CD14-positive monocyte (primary cell): Measurements from ENCODE around the gene SMIM38. TPM values are rescaled to one million over a fixed set of nuclear protein-coding genes. Genes with fewer than 3 reads are reported as not detected.
A peak's percentile ranks its signal among the peaks of the same experiment; 100 is the strongest.

Experiments
- DNase-seq, 3 donors: peaks; one replicate each; pipeline ENCODE4 v3.0.0-alpha.2; 2011 to 2022
- H2AFZ ChIP-seq: 2 replicates; pipeline ENCODE4 v1.6.0; 2012; ENCODE audit warnings: mild to moderate bottlenecking, low read depth, low read length, inconsistent platforms; ENCODE audit not compliant: insufficient read depth, poor library complexity, severe bottlenecking
- H3K27ac ChIP-seq, 2 donors: 1 replicate in 1 of 2; 2 replicates in 1 of 2; pipeline ENCODE4 v1.5.1; 2012 to 2013; ENCODE audit warnings: low read length in 2 of 2, control low read depth in 1 of 2, inconsistent platforms in 1 of 2, low read depth in 1 of 2, mild to moderate bottlenecking in 1 of 2
- H3K27me3 ChIP-seq, 2 donors: one replicate each; pipeline versions ENCODE4 v1.6.0 to v1.6.1; 2011 to 2013; ENCODE audit warnings: low read length in 2 of 2; ENCODE audit not compliant: control insufficient read depth in 2 of 2, insufficient read depth in 2 of 2
- H3K36me3 ChIP-seq, 2 donors: replicated peaks in 1 of 2; 1 replicate in 1 of 2; 2 replicates in 1 of 2; pipeline versions ENCODE4 v1.5.1 to v1.6.1; 2012 to 2013; ENCODE audit warnings: low read length in 2 of 2, control low read depth in 1 of 2, inconsistent platforms in 1 of 2, mild to moderate bottlenecking in 1 of 2; ENCODE audit not compliant: insufficient read depth in 2 of 2, control insufficient read depth in 1 of 2
- H3K4me1 ChIP-seq, 2 donors: 1 replicate in 1 of 2; 2 replicates in 1 of 2; pipeline versions ENCODE4 v1.5.1 to v1.6.1; 2012 to 2013; ENCODE audit warnings: low read length in 2 of 2, control low read depth in 1 of 2, inconsistent platforms in 1 of 2, mild to moderate bottlenecking in 1 of 2, moderate library complexity in 1 of 2; ENCODE audit not compliant: insufficient read depth in 2 of 2, control insufficient read depth in 1 of 2
- H3K4me2 ChIP-seq: replicated peaks from 2 replicates; pipeline ENCODE3; 2012; ENCODE audit warnings: low read length, moderate library complexity, mild to moderate bottlenecking; ENCODE audit not compliant: poor library complexity, severe bottlenecking; ENCODE audit errors: extremely low read depth
- H3K4me3 ChIP-seq, 3 experiments: fragments of 200-600 bp in 1 of 3; sonication (generic) in 1 of 3; replicated peaks in 1 of 3; 1 replicate in 2 of 3; 2 replicates in 1 of 3; pipeline ENCODE4 v1.5.1; 2011 to 2013; ENCODE audit warnings: low read length in 3 of 3, mild to moderate bottlenecking in 3 of 3, control low read depth in 2 of 3, low read depth in 2 of 3, inconsistent platforms in 1 of 3, moderate library complexity in 1 of 3
- H3K79me2 ChIP-seq: 2 replicates; pipeline ENCODE4 v1.6.0; 2012; ENCODE audit warnings: mild to moderate bottlenecking, control low read depth, inconsistent platforms, low read length, moderate library complexity; ENCODE audit not compliant: insufficient read depth
- H3K9ac ChIP-seq: 2 replicates; pipeline ENCODE4 v1.6.0; 2017; ENCODE audit warnings: low read length, mild to moderate bottlenecking; ENCODE audit not compliant: insufficient read depth, poor library complexity, severe bottlenecking
- H3K9me3 ChIP-seq, 2 donors: replicated peaks in 1 of 2; 1 replicate in 1 of 2; 2 replicates in 1 of 2; pipeline versions ENCODE4 v1.5.1 to v1.6.1; 2012 to 2013; ENCODE audit warnings: low read length in 2 of 2, control low read depth in 1 of 2; ENCODE audit not compliant: control insufficient read depth in 1 of 2, insufficient read depth in 1 of 2
- H4K20me1 ChIP-seq: 2 replicates; pipeline ENCODE4 v1.6.0; 2012; ENCODE audit warnings: mild to moderate bottlenecking, low read length, control low read depth, moderate library complexity; ENCODE audit not compliant: insufficient read depth
- H3K27ac Mint-ChIP-seq, 7 donors: one replicate each; pipeline ENCODE4 v1.8.0; 2020; ENCODE audit warnings: mild to moderate bottlenecking in 7 of 7, mixed read lengths in 7 of 7, moderate library complexity in 6 of 7, inconsistent platforms in 2 of 7
- H3K27me3 Mint-ChIP-seq, 3 donors: one replicate each; pipeline ENCODE4 v1.8.0; 2021 to 2022; ENCODE audit warnings: low read depth in 3 of 3, mild to moderate bottlenecking in 3 of 3, mixed read lengths in 3 of 3, moderate library complexity in 3 of 3, inconsistent platforms in 1 of 3
- H3K36me3 Mint-ChIP-seq, 2 donors: one replicate each; pipeline ENCODE4 v1.8.0; 2020; ENCODE audit warnings: mixed read lengths in 2 of 2, inconsistent platforms in 1 of 2, mild to moderate bottlenecking in 1 of 2
- H3K4me1 Mint-ChIP-seq: one replicate; pipeline ENCODE4 v1.8.0; 2020; ENCODE audit warnings: mild to moderate bottlenecking, mixed read lengths
- H3K4me3 Mint-ChIP-seq, 2 donors: one replicate each; pipeline ENCODE4 v1.8.0; 2020; ENCODE audit warnings: mild to moderate bottlenecking in 2 of 2, mixed read lengths in 2 of 2, moderate library complexity in 1 of 2
- H3K9me3 Mint-ChIP-seq, 7 donors: one replicate each; pipeline ENCODE4 v1.8.0; 2020 to 2022; ENCODE audit warnings: mixed read lengths in 7 of 7, mild to moderate bottlenecking in 6 of 7, moderate library complexity in 6 of 7, inconsistent platforms in 2 of 7
- WGBS: methylation state at CpG from one replicate; pipeline ENCODE4 v1.1.5; 2013; ENCODE audit warnings: missing lambda C conversion rate; ENCODE audit not compliant: insufficient coverage; 5-methylcytosine and 5-hydroxymethylcytosine counted together
- intact Hi-C, 2 donors: fragments of 100-400 bp; cut with micrococcal nuclease; formaldehyde crosslinking; loops; one replicate each; pipeline versions ENCODE4 v1.15.0 to v1.15.1; 2023
- polyA minus RNA-seq: library from RNA; depleted of rRNA, polyadenylated mRNA; stranded (reverse); fragments of >200 nt; gene quantifications from 2 replicates; pipeline ENCODE4 v1.2.3, GENCODE V29; 2012
- polyA plus RNA-seq, 3 donors: library from polyadenylated mRNA; depleted of rRNA in 1 of 3; unstranded in 2 of 3; stranded (reverse) in 1 of 3; fragments of 300-500 nt in 2 of 3; fragments of >200 nt in 1 of 3; fragmentation: Illumina TruSeq in 2 of 3; gene quantifications; 1 replicate in 2 of 3; 2 replicates in 1 of 3; pipeline ENCODE4 v1.2.3, GENCODE V29; 2012 to 2021
- total RNA-seq, 12 experiments: library from RNA in 1 of 12; stranded (reverse) in 1 of 12; fragments of 120-200 nt in 1 of 12; gene quantifications; one replicate each; pipeline ENCODE4 v1.2.4 and lab custom pipeline; 2013 to 2026; ENCODE audit warnings: mixed read lengths in 6 of 12, inconsistent platforms in 1 of 12
- TF ChIP-seq, protein P1 (sequence below): fragments of 200-600 bp; IDR thresholded peaks from one replicate; pipeline ENCODE4 v1.8.0; 2022; ENCODE audit warnings: antibody characterized with exemption, mild to moderate bottlenecking

Gene SMIM38
- total RNA-seq (2013): 0.08 TPM
- polyA plus RNA-seq: under 1 TPM in 1 of 3 donors, not detected in 2; 0.05 TPM
- polyA minus RNA-seq: not detected in 2 replicates
- total RNA-seq (lab: John Stamatoyannopoulos, UW): 0 to 1.7 (median 0.29) reads per million in 11 experiments

DNA sequence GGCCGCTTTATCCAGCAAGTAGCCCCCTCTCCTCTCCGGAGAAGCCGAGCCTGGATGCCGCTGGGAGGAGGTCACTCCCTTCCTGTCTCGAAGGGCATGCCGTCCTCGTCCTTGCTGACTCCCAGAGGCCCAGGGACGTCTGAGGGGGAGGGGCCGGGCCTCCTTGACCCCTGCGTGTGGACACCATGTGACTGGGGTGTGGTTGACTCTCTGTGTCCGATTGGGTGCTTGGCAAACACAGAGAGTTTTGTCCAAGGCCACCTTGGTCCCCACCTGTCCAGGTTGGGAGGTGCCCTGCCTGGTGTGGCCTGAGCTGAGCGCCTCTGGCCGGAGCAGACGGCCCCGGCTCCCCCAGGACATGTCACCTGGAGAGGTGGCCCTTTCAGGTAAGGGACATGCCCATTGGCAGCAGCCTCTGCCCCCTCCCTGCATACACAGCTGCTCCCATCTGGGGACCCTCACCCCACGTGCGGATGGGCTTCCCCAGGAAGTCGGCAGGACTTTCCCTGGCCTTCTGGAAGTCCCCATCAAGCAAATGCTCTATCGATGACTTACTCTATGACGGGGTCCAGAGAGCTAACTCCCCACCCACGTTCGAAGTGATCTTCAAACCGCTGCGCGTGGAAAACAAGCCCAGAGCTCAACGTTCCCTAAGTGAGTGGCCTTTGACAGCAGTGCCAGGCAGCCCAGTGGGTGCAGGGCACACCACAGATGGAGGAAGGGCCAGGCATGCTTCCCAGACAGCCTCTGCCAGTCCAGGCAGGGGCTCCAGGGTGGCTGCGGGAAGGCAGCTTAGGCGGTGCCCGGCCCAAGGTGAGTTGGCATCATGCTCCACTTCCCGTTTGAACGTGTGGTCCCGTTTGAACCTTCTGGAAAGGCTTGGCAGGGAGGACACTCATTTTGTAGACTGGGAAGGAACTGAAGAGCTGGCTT, at the start of gene SMIM38:
Gene SMIM38 (plus strand): TSS at position 634 of the 933 bp plus-strand sequence. CDS start 1,912 bp downstream, outside the sequence.
- Histone ChIP-seq H3K4me1 (no peaks in the 10 kb centered on the region), H3K4me2 (no peak within 1 kb of the TSS), H3K4me3 (no peak within 1 kb of the TSS), H3K36me3 (no peaks in the 10 kb centered on the region), H3K27ac (no peak within 1 kb of the TSS), H2AFZ (no peak within 1 kb of the TSS), H3K9me3 (no peaks in the 10 kb centered on the region), H4K20me1 (no peaks in the 10 kb centered on the region), H3K9ac (no peak within 1 kb of the TSS), H3K27me3 (peaks cover 0 to 12% of the 10 kb centered on the region in 2 donors), H3K79me2 (no peaks in the 10 kb centered on the region)
- H3K4me3 Mint-ChIP-seq: peak within 1 kb of the TSS in 1 of 2 donors; percentile 59
- 79% methylated on average over 30 of the region's 32 CpGs for WGBS
- no peaks in the 10 kb centered on the region for H3K4me1 Mint-ChIP-seq
- no peak for DNase-seq
- intact Hi-C loops: no loop called here
- H3K36me3 Mint-ChIP-seq: no peaks in the 10 kb centered on the region
- H3K27ac Mint-ChIP-seq: no peak within 1 kb of the TSS
- peaks cover 0 to 2% (median 0%) of the 10 kb centered on the region in 7 donors for H3K9me3 Mint-ChIP-seq
- TF ChIP-seq, protein P1, sequence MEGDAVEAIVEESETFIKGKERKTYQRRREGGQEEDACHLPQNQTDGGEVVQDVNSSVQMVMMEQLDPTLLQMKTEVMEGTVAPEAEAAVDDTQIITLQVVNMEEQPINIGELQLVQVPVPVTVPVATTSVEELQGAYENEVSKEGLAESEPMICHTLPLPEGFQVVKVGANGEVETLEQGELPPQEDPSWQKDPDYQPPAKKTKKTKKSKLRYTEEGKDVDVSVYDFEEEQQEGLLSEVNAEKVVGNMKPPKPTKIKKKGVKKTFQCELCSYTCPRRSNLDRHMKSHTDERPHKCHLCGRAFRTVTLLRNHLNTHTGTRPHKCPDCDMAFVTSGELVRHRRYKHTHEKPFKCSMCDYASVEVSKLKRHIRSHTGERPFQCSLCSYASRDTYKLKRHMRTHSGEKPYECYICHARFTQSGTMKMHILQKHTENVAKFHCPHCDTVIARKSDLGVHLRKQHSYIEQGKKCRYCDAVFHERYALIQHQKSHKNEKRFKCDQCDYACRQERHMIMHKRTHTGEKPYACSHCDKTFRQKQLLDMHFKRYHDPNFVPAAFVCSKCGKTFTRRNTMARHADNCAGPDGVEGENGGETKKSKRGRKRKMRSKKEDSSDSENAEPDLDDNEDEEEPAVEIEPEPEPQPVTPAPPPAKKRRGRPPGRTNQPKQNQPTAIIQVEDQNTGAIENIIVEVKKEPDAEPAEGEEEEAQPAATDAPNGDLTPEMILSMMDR: no peak
- peaks cover 10 to 33% (median 18%) of the 10 kb centered on the region in 3 donors for H3K27me3 Mint-ChIP-seq

DNA sequence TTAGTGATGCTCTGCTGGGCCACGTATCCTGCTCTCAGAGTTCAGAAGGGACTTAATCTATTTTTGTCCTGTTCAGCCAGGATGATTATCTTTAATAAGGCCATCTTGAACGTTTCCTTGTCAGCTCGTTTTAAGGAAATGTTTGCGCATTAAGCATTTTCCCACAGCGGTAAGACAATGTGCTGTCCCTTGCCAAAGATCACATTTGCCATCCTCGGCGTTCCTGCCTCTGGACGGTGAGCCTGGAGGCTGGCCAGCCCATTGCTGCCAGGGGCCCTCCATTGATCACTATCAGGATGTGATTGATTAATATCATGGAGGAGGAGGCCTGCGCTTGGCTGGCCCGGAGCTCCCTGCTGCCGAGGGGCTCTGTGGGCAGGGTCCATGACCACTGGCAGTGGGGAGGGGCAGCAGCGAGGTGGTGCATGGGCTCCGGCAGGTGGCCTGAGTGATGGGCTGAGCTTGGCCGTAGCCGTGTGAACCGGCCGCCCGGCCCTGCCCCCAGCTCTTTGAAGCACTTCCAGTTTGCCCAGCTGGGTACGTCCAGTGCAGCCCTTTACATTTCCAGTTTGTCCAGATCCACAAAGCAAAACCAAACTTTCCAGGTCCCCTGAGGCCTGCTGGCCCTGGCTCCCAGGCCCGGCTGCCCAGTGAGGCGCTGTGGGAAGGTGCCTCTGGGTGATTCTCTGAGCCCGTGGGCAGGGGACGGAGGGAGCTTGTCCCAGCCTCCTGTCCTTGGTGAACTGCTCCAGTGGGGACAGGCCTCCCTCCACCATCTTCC, 49.5 kb upstream of the SMIM38 start:
- H3K4me2 ChIP-seq: no peak overlapping the region
- H3K4me3 ChIP-seq: no peak overlapping the region
- Mint-ChIP-seq H3K4me1 (no peaks in the 10 kb centered on the region), H3K36me3 (no peaks in the 10 kb centered on the region), H3K4me3 (no peak overlapping the region), H3K9me3 (peaks cover 2 to 12% (median 7%) of the 10 kb centered on the region in 7 donors), H3K27ac (no peak overlapping the region), H3K27me3 (peaks cover 7 to 14% (median 13%) of the 10 kb centered on the region in 3 donors)
- TF ChIP-seq, protein P1: no peak
- H3K27me3 ChIP-seq: no peaks in the 10 kb centered on the region
- no peaks in the 10 kb centered on the region for H3K4me1 ChIP-seq
- H4K20me1 ChIP-seq: no peaks in the 10 kb centered on the region
- H3K27ac ChIP-seq: no peak overlapping the region
- intact Hi-C loops: no loop called here
- H3K79me2 ChIP-seq: no peaks in the 10 kb centered on the region
- H2AFZ ChIP-seq: no peak overlapping the region
- H3K9me3 ChIP-seq: peaks cover 0 to 10% of the 10 kb centered on the region in 2 donors
- no peak overlapping the region for H3K9ac ChIP-seq
- DNase-seq: no peak
- 95% methylated on average over 20 of the region's 23 CpGs for WGBS
- H3K36me3 ChIP-seq: no peaks in the 10 kb centered on the region
